Testis (tissue), 3 donors: ENCODE results near the gene VPS26C. TPM values are rescaled to one million over a fixed set of nuclear protein-coding genes. Genes with fewer than 3 reads are reported as not detected.

ENCODE experiments used
- DNase-seq: peaks from one replicate; pipeline ENCODE4 v3.0.0-alpha.2; 2019
- H3K27ac ChIP-seq, 2 donors: fragments of 200-600 bp; sonication (generic); one replicate each; pipeline ENCODE4 v1.5.1; 2019
- H3K27me3 ChIP-seq: fragments of 200-600 bp; sonication (generic); one replicate; pipeline ENCODE4 v1.5.1; 2019
- H3K36me3 ChIP-seq: fragments of 200-600 bp; sonication (generic); one replicate; pipeline ENCODE4 v1.5.1; 2017; ENCODE audit warnings: low read depth; ENCODE audit errors: missing control alignments
- H3K4me1 ChIP-seq: fragments of 200-600 bp; sonication (generic); one replicate; pipeline ENCODE4 v1.5.1; 2019
- H3K4me3 ChIP-seq, 2 donors: fragments of 200-600 bp; sonication (generic); one replicate each; pipeline ENCODE4 v1.5.1; 2017 to 2019
- H3K9me3 ChIP-seq: fragments of 200-600 bp; sonication (generic); one replicate; pipeline ENCODE4 v1.5.1; 2017
- CTCF ChIP-seq, 3 experiments: fragments of 450-650 bp in 2 of 3; fragments of 200-600 bp in 1 of 3; sonication (generic) in 1 of 3; IDR thresholded peaks; one replicate each; pipeline ENCODE4 v1.5.1; 2016 to 2019; ENCODE audit warnings: antibody characterized with exemption in 3 of 3, mild to moderate bottlenecking in 2 of 3, moderate library complexity in 1 of 3
- WGBS, 2 donors: methylation state at CpG; one replicate each; pipeline ENCODE4 v1.1.5; 2018; 5-methylcytosine and 5-hydroxymethylcytosine counted together
- intact Hi-C: fragments of 100-400 bp; cut with DNase I; formaldehyde crosslinking; loops from one replicate; pipeline ENCODE4 v1.15.1; 2023; ENCODE audit warnings: low total_unique reads
- polyA plus RNA-seq: library from polyadenylated mRNA; stranded (reverse); fragments of 350-450 nt; fragmentation: Illumina TruSeq; extraction: RNeasy Lipid Tissue Mini Kit (QIAGEN cat#74804); gene quantifications from one replicate; pipeline ENCODE4 v1.2.3, GENCODE V29; 2014; ENCODE audit warnings: low read depth, low replicate concordance; ENCODE audit not compliant: insufficient read depth
- small RNA-seq, 2 donors: library from RNA; depleted of rRNA; stranded (forward); fragments of <200 nt; gene quantifications; one replicate each; pipeline ENCODE3, GENCODE V24; 2016
- total RNA-seq, 2 donors: library from RNA; depleted of rRNA; stranded (reverse); fragments of >200 nt; gene quantifications; one replicate each; pipeline ENCODE4 v1.2.3, GENCODE V29; 2016

VPS26C gene
- total and polyA plus RNA-seq, 3 donors from 2014 or later: 25.3 to 48.1 (median 46.5) TPM

- Histone ChIP-seq H3K27ac (no peak overlapping the region), H3K4me1 (no peaks in the 10 kb centered on the region), H3K36me3 (no peaks in the 10 kb centered on the region), H3K4me3 (no peak overlapping the region), H3K9me3 (no peaks in the 10 kb centered on the region), H3K27me3 (no peaks in the 10 kb centered on the region)
- intact Hi-C loops: no loop called here
- TF ChIP-seq CTCF (IDR thresholded peaks at IDR 0.05): no peak
- no peak for DNase-seq
- 92% methylated on average over 5 of the region's 5 CpGs for WGBS, 2 donors
Observed at GRCh38 chr21:37176716-37177115, 90.4 kb downstream of the VPS26C start.

Small RNAs within 50 kb of the gene (small RNA-seq; reads per million reads assigned to genes)
- 0 reads per million in 2 donors for gene RN7SL678P

Other genes with a start within 250 kb of the VPS26C start
- gene PIGP, start 194.3 kb downstream of the VPS26C start, total RNA-seq: 10 to 100 TPM; 38.0 to 44.9 TPM
- gene PIGP, start 194.3 kb downstream of the VPS26C start, polyA plus RNA-seq: 96.2 TPM
- 100 to 1,000 TPM; 154 to 181 TPM for gene TTC3, start 194.1 kb downstream of the VPS26C start, total RNA-seq
- 70.7 TPM for gene TTC3, start 194.1 kb downstream of the VPS26C start, polyA plus RNA-seq
- gene DYRK1A, start 99.4 kb upstream of the VPS26C start, total RNA-seq: 100 to 1,000 TPM; 141 to 166 TPM
- 68.6 TPM for gene DYRK1A, start 99.4 kb upstream of the VPS26C start, polyA plus RNA-seq